ENCODE results near the gene CCNL2.

Gene CCNL2

GRCh38 chr1:1374929-1375662 lies 24.0 kb downstream of the CCNL2 start, which contains the start of gene AURKAIP1:
AURKAIP1 (minus strand) TSS chr1:1375207; CDS start chr1:1374756, 451 bp downstream.
- peak within 1 kb of the TSS; percentile 70 for H3K27ac ChIP-seq (ENCODE audit: low read length, poor library complexity, severe bottlenecking)
- WGBS: under 1% methylated on average over 85 of the region's 85 CpGs
- no peaks in the 10 kb centered on the region for H3K9me3 ChIP-seq (ENCODE audit: control insufficient read depth, low read length)
- H3K9ac ChIP-seq (ENCODE audit: low read length): peak within 1 kb of the TSS; percentile 94
- peak within 1 kb of the TSS; percentile 96 for H3K18ac ChIP-seq (ENCODE audit: low read depth in 1 of 2, low read length in 2 of 2)
- peak within 1 kb of the TSS; percentile 59 to 88 for H3K14ac ChIP-seq (ENCODE audit: low read length in 2 of 2)
- peak within 1 kb of the TSS; percentile 69 to 91 for H3K4ac ChIP-seq (ENCODE audit: low read depth in 1 of 2, low read length in 2 of 2)
- H4K8ac ChIP-seq (ENCODE audit: low read length): peak within 1 kb of the TSS; percentile 96
- peak within 1 kb of the TSS; percentile 19 for H2BK5ac ChIP-seq (ENCODE audit: low read depth, low read length, poor library complexity, severe bottlenecking)
- H2BK15ac ChIP-seq (ENCODE audit: low read depth, poor library complexity, severe bottlenecking): no peak within 1 kb of the TSS
- H2AFZ ChIP-seq (ENCODE audit: low read depth, low read length): peak within 1 kb of the TSS; percentile 75
- H2BK120ac ChIP-seq (ENCODE audit: low read depth, low read length): peak within 1 kb of the TSS; percentile 43
- H2BK12ac ChIP-seq (ENCODE audit: low read length in 2 of 2): peak within 1 kb of the TSS in 1 of 2 experiments; percentile 40
- peak within 1 kb of the TSS; percentile 92 for H3K4me2 ChIP-seq (ENCODE audit: low read length, poor library complexity, severe bottlenecking)
- peak within 1 kb of the TSS; percentile 92 to 93 for H3K4me3 ChIP-seq (ENCODE audit: insufficient read depth in 1 of 2, low read depth in 1 of 2, low read length in 2 of 2)
- H3K27me3 ChIP-seq (ENCODE audit: control insufficient read depth in 1 of 2, insufficient read depth in 1 of 2, low read length in 2 of 2): no peaks in the 10 kb centered on the region
- peak; percentile 100 for DNase-seq
- peaks cover 11 to 44% of the 10 kb centered on the region in 2 experiments for H3K36me3 ChIP-seq (ENCODE audit: control insufficient read depth in 1 of 2, insufficient read depth in 2 of 2, low read depth in 1 of 2, low read length in 2 of 2)
- H3K4me1 ChIP-seq (ENCODE audit: control insufficient read depth, insufficient read depth, low read depth, low read length): peaks cover 35% of the 10 kb centered on the region
- peaks cover 18% of the 10 kb centered on the region for H3K79me1 ChIP-seq (replicated peaks; ENCODE audit: low read length, poor library complexity, severe bottlenecking)
- peak within 1 kb of the TSS; percentile 47 for H2AK5ac ChIP-seq (ENCODE audit: low read length, severe bottlenecking)
- peak within 1 kb of the TSS in 1 of 2 experiments; percentile 43 for H3K23ac ChIP-seq (ENCODE audit: low read length in 2 of 2)
- peak within 1 kb of the TSS; percentile 93 for H4K91ac ChIP-seq (ENCODE audit: low read length)

DNA sequence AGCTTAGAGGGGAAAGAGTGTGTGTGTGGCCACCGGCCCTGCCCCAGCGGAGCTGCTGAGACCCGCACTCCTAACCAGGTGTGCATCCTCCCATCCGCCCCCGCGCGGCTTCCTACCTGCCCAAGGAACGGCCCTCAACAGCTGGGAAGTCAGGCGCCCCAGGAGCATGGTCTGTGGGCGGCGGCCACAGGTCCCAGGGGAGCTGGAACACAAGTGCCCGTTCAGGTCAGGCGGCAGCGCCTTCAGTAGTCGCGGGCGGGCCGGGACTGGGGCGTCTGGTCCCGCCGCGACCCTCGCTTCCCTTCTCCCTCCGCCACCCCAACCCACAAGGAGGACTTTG lies 24.6 kb downstream of the CCNL2 start:
- Histone ChIP-seq H2BK120ac (ENCODE audit: low read depth, low read length) (peak overlapping the region; percentile 43), H3K79me1 (replicated peaks; ENCODE audit: low read length, poor library complexity, severe bottlenecking) (peaks cover 18% of the 10 kb centered on the region), H3K14ac (ENCODE audit: low read length in 2 of 2) (peak overlapping the region; percentile 59 to 88), H3K4me1 (ENCODE audit: control insufficient read depth, insufficient read depth, low read depth, low read length) (peaks cover 35% of the 10 kb centered on the region), H2BK12ac (ENCODE audit: low read length in 2 of 2) (peak overlapping the region in 1 of 2 experiments; percentile 40), H3K9me3 (ENCODE audit: control insufficient read depth, low read length) (no peaks in the 10 kb centered on the region), H3K4ac (ENCODE audit: low read depth in 1 of 2, low read length in 2 of 2) (peak overlapping the region; percentile 69 to 91), H3K18ac (ENCODE audit: low read depth in 1 of 2, low read length in 2 of 2) (peak overlapping the region; percentile 96), H3K4me3 (ENCODE audit: insufficient read depth in 1 of 2, low read depth in 1 of 2, low read length in 2 of 2) (peak overlapping the region; percentile 92 to 93), H3K27ac (ENCODE audit: low read length, poor library complexity, severe bottlenecking) (peak overlapping the region; percentile 22), H2AK5ac (ENCODE audit: low read length, severe bottlenecking) (no peak overlapping the region), H4K8ac (ENCODE audit: low read length) (peak overlapping the region; percentile 96), H2AFZ (ENCODE audit: low read depth, low read length) (peak overlapping the region; percentile 75), H3K36me3 (ENCODE audit: control insufficient read depth in 1 of 2, insufficient read depth in 2 of 2, low read depth in 1 of 2, low read length in 2 of 2) (peaks cover 11 to 44% of the 10 kb centered on the region in 2 experiments), H3K4me2 (ENCODE audit: low read length, poor library complexity, severe bottlenecking) (peak overlapping the region; percentile 92), H3K27me3 (ENCODE audit: control insufficient read depth in 1 of 2, insufficient read depth in 1 of 2, low read length in 2 of 2) (no peaks in the 10 kb centered on the region), H2BK15ac (ENCODE audit: low read depth, poor library complexity, severe bottlenecking) (no peak overlapping the region), H3K9ac (ENCODE audit: low read length) (peak overlapping the region; percentile 94), H2BK5ac (ENCODE audit: low read depth, low read length, poor library complexity, severe bottlenecking) (peak overlapping the region; percentile 19), H3K23ac (ENCODE audit: low read length in 2 of 2) (peak overlapping the region in 1 of 2 experiments; percentile 43), H4K91ac (ENCODE audit: low read length) (peak overlapping the region; percentile 93)
- 2% methylated on average over 24 of the region's 24 CpGs for WGBS
- peak; percentile 29 for DNase-seq

- peak overlapping the region; percentile 32 for H4K8ac ChIP-seq (ENCODE audit: low read length)
- peaks cover 11 to 44% of the 10 kb centered on the region in 2 experiments for H3K36me3 ChIP-seq (ENCODE audit: control insufficient read depth in 1 of 2, insufficient read depth in 2 of 2, low read depth in 1 of 2, low read length in 2 of 2)
- peak overlapping the region; percentile 94 for H3K9ac ChIP-seq (ENCODE audit: low read length)
- H3K4me1 ChIP-seq (ENCODE audit: control insufficient read depth, insufficient read depth, low read depth, low read length): peaks cover 35% of the 10 kb centered on the region
- H3K4ac ChIP-seq (ENCODE audit: low read depth in 1 of 2, low read length in 2 of 2): peak overlapping the region; percentile 69 to 91
- H3K4me2 ChIP-seq (ENCODE audit: low read length, poor library complexity, severe bottlenecking): peak overlapping the region; percentile 92
- no peak overlapping the region for H2BK120ac ChIP-seq (ENCODE audit: low read depth, low read length)
- H3K18ac ChIP-seq (ENCODE audit: low read depth in 1 of 2, low read length in 2 of 2): peak overlapping the region in 1 of 2 experiments; percentile 96
- H3K79me1 ChIP-seq (replicated peaks; ENCODE audit: low read length, poor library complexity, severe bottlenecking): peaks cover 18% of the 10 kb centered on the region
- peak overlapping the region in 1 of 2 experiments; percentile 88 for H3K14ac ChIP-seq (ENCODE audit: low read length in 2 of 2)
- DNase-seq: no peak
- H3K9me3 ChIP-seq (ENCODE audit: control insufficient read depth, low read length): no peaks in the 10 kb centered on the region
- H2BK12ac ChIP-seq (ENCODE audit: low read length in 2 of 2): peak overlapping the region; percentile 30 to 40
- peak overlapping the region; percentile 93 for H4K91ac ChIP-seq (ENCODE audit: low read length)
- H3K23ac ChIP-seq (ENCODE audit: low read length in 2 of 2): peak overlapping the region in 1 of 2 experiments; percentile 43
- H2BK15ac ChIP-seq (ENCODE audit: low read depth, poor library complexity, severe bottlenecking): no peak overlapping the region
- peak overlapping the region; percentile 22 for H3K27ac ChIP-seq (ENCODE audit: low read length, poor library complexity, severe bottlenecking)
- peak overlapping the region; percentile 92 to 93 for H3K4me3 ChIP-seq (ENCODE audit: insufficient read depth in 1 of 2, low read depth in 1 of 2, low read length in 2 of 2)
- no peak overlapping the region for H2AK5ac ChIP-seq (ENCODE audit: low read length, severe bottlenecking)
- no peaks in the 10 kb centered on the region for H3K27me3 ChIP-seq (ENCODE audit: control insufficient read depth in 1 of 2, insufficient read depth in 1 of 2, low read length in 2 of 2)
- no peak overlapping the region for H2AFZ ChIP-seq (ENCODE audit: low read depth, low read length)
- H2BK5ac ChIP-seq (ENCODE audit: low read depth, low read length, poor library complexity, severe bottlenecking): no peak overlapping the region
- 81% methylated on average over 46 of the region's 52 CpGs for WGBS
Observed at GRCh38 chr1:1373815-1374588, 25.1 kb downstream of the CCNL2 start.

Measured in mesenchymal stem cell (in vitro differentiated cells and primary cell).